ENCODE measurements around the gene FRMD5. TPM values are rescaled to one million over a fixed set of nuclear protein-coding genes. Genes with fewer than 3 reads are reported as not detected.

The FRMD5 gene
- total RNA-seq (2022; extraction: Qiagen RNA extraction) = 2.0 to 2.9 TPM (median 2.5 TPM) in 5 replicates

DNA sequence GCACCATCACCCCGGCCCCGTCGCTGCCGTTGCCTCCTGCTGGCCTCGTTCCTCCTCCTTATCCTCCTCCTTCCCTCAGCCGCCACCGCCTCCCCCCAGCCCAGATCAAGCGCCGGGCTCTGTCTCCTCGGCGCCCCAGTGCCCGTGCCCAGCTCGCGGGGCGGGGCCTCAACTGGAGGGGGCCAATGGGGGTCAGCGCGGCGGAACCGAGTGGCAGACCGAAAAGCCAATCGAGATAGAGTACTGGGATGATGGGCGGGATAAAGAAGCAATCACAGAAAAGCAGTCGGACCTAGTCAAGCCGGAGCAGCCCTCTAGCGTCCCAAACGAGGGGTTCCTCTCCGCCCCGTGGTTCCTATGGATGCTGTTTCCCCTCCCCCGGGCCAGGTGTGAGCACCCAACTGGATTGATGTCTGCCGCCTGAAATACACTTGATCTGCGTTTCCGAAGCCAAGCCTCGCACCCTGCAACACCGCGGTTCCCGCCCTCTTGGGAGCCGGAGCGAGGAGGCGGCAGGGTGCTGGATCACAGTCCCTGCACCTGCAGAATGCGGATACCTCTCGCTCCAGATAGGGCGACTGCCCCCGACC is at the start of gene FRMD5:
FRMD5 (minus strand) TSS at position 121 of the 590 bp plus-strand sequence.

DNA sequence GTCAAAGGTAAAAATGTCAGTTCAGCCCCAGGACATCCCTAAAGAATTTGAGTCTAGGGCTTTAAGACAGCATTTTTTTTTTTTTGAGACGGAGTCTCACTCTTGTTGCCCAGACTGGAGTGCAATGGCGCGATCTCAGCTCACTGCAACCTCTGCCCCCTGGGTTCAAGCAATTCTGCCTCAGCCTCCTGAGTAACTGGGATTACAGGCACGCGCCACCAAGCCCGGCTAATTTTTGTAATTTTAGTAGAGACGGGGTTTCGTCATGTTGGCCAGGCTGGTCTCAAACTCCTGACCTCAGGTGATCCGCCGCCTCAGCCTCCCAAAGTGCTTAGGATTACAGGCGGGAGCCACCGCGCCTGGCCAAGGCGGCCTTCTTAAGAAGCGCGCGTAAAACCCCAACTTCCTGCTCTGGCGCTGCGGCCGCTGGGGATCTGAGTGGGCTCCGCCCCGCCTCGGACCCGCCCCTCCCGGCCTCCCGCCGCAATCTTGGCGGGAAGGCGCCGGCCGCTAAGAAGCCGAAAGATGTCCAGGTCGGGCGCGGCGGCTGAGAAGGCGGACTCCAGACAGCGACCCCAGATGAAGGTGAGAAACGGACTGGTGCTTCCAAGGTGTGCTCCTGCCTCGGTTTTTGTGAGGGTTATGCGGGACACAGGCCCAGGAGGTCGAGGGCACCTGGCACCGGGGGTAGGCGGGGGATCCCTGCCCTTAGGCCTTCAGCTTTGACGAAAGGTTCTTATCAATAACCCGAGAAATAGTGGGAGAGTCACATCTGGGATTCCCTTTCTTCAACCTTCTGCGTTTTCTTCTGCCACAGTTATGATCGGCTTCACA is 368.3 kb downstream of the FRMD5 start, which contains the start of gene WDR76:
WDR76 (plus strand) TSS at position 495 of the 834 bp plus-strand sequence; CDS start at position 526, 31 bp downstream.

DNA sequence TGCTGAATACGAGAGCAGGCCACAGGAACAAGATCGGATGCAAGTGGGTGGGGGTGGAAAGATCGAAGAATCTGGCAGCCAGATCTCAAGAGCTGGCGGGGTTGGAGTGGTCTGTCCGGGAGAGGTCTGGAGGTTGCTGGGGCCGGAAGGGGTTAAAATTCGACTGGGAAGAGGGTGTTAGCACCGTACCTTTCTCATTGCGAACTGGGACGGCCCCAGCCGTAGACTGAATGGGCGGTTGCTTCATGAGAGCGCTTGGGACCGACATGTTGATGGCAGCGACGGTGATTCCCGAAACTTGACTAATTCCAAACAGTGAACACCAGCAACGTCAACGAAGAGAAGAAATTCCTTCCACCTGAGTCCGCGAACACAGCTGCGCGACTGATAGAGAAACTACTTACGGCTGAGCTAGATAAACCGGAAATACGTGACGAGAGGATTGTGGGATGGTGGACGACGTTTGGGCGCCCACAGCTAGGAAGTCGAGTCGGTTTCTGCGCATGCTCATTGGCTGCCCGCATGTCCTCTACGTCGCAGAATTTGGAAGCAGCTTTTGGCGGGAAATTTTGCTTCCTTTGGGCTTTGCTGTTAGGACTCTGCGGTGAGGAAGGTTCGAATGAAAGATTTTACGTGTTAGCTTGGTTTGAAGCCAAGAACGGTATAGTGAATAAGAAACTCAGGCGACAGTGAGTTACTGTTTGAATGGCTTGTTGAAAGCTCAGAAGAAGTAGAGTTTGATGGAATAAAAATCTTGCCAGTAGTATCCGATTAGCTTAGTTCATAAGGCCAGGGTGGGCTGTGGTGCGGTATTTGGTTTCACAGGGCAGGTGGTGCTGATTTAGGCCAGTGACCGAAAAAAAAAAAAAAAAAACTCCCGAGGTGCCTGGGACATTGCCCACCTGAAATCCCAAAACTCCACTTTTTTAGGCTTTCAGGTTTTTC is 370.5 kb downstream of the FRMD5 start, which contains the start of gene MFAP1:
MFAP1 (minus strand) TSS at position 389 of the 945 bp plus-strand sequence; CDS start at position 268, 121 bp downstream.

Other genes with a start within 250 kb of the FRMD5 start
- gene GOLM2, start 93.4 kb upstream of the FRMD5 start, total RNA-seq (2022; extraction: Qiagen RNA extraction) = 21.3 to 34.6 TPM (median 23.7 TPM) in 5 replicates
- 10.5 to 27.7 TPM (median 14.6 TPM) in 5 replicates for gene CTDSPL2, start 232.4 kb upstream of the FRMD5 start, total RNA-seq (2022; extraction: Qiagen RNA extraction)

Measured in A549 treated with Hydrocortisone at 1 μM for 4 hours (cell line).